ENCODE measurements around the gene TATDN2. TPM values are rescaled to one million over a fixed set of nuclear protein-coding genes. Genes with fewer than 3 reads are reported as not detected.
"Not testable (repeated sequence)": the region's sequence is repeated elsewhere in the genome, so short reads cannot be mapped to it uniquely, and the experiment has no call there.

The TATDN2 gene
- total RNA-seq, 2 donors from 2014 or later, result 9.8 to 14.3 TPM

DNA sequence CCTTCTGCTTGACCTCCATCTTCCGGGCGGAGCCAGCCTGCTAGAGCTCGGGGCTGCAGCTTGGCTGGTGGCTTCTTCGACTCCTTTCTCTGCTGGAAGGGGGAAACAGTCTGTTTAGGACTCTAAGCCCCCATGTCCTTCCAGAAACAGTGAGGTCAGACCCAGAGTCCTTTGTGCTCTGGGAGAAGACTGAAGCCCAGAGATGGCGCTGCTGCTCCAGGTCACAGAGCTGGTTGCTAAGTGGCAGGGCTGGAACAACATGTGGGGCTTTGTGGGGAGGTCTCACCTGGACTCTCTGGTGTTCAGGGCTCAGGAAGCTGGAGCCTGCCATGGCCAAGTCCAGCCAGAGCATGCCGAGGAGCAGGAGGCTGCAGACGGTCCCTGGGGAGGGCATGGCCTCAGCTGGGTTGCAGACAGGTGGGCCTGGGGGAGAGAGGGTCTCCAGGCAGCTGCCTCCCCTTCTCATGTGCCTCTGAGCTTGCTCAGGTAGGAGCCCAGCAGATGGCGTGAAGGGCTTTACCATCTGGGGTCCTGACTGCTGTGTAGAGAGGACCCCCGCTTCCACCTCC is 41.6 kb downstream of the TATDN2 start:
- Histone ChIP-seq H3K27ac (no peak overlapping the region), H3K4me1 (peaks cover 0 to 7% of the 10 kb centered on the region in 2 donors), H3K9me3 (no peaks in the 10 kb centered on the region), H3K36me3 (peaks cover 19% of the 10 kb centered on the region), H3K4me3 (no peak overlapping the region), H3K27me3 (no peaks in the 10 kb centered on the region)
- TF ChIP-seq, protein P1, sequence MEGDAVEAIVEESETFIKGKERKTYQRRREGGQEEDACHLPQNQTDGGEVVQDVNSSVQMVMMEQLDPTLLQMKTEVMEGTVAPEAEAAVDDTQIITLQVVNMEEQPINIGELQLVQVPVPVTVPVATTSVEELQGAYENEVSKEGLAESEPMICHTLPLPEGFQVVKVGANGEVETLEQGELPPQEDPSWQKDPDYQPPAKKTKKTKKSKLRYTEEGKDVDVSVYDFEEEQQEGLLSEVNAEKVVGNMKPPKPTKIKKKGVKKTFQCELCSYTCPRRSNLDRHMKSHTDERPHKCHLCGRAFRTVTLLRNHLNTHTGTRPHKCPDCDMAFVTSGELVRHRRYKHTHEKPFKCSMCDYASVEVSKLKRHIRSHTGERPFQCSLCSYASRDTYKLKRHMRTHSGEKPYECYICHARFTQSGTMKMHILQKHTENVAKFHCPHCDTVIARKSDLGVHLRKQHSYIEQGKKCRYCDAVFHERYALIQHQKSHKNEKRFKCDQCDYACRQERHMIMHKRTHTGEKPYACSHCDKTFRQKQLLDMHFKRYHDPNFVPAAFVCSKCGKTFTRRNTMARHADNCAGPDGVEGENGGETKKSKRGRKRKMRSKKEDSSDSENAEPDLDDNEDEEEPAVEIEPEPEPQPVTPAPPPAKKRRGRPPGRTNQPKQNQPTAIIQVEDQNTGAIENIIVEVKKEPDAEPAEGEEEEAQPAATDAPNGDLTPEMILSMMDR (IDR thresholded peaks at IDR 0.05), result no peak
- no peak for DNase-seq (ENCODE audit: low spot score)

GRCh38 chr3:10290481-10291176 is 42.4 kb downstream of the TATDN2 start:
- TF ChIP-seq, protein P1 (IDR thresholded peaks at IDR 0.05), result no peak
- peaks cover 18% of the 10 kb centered on the region for H3K36me3 ChIP-seq
- no peaks in the 10 kb centered on the region for H3K27me3 ChIP-seq
- no peak for DNase-seq (ENCODE audit: low spot score)
- H3K27ac ChIP-seq, result no peak overlapping the region
- H3K4me1 ChIP-seq, result peaks cover 0 to 7% of the 10 kb centered on the region in 2 donors
- H3K4me3 ChIP-seq, result no peak overlapping the region
- H3K9me3 ChIP-seq, result no peaks in the 10 kb centered on the region

DNA sequence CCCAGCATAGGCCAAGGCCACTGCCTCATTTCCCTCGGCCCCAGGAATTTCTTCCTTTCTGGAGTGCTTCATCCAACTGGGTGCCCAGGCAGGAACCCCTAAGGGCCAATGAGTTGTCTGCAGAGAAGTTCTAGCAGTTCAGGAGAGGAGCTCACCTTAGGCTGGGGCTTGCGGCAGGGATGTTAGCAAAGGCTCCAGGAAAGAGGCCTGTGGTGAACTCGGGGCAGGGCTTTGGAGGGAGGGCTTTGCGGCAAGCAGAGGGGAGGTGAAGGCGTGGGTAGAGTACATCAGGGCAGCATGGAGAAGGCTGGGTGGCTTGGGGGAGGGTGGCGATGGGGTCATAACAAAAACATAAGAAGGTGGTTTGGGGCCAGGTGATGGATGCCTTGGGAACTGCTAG is 43.4 kb downstream of the TATDN2 start:
- peaks cover 17% of the 10 kb centered on the region for H3K36me3 ChIP-seq
- no peak for DNase-seq (ENCODE audit: low spot score)

DNA sequence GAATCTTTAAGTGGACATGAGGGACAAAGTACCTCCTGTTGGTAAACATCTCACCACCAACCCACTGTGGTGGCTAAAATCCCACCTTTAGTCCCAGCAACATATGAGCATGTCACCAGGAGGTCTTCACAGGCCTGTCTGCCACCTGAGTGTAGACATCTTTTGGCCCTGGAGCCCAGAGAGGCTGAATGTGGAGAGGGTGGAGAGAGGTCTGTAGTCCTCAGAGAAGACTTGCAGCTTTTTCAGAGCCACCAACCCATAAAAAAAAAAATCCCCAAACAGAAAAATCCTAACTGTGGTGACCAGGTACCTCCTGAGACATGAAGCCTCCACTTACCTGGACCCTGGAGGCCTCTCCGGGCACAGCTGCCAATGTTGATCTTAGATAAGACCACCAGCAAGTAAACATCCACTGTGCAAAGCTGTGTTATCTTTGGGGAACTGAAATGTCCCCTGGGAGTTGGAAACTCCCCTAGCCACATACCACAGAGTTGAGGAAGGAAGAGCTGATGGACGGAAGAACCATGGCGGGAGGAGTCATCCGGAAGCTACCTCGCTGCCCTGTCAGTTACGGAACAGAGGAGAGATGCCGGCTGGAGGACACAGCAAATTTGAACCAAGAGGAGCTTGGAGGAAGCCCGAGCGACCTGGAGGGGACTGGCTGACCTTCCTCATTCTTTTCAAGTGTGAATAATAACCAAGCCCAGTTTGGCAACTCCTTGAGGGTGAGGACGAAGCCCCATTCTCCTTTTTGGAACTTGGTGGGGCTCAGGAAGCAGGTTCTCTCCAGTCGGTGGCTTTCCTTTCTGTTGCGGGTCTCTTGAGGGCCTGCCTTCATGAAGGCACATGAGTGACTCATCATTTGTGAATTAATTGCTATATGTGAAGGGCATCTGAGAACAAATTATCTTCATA is 44.5 kb downstream of the TATDN2 start, which contains the start of gene GHRL:
TSS of gene GHRL (minus strand) at position 443 of the 915 bp plus-strand sequence. CDS start 2,767 bp downstream, outside the sequence.
- no peaks in the 10 kb centered on the region for H3K27me3 ChIP-seq
- no peak within 1 kb of the TSS for H3K27ac ChIP-seq
- TF ChIP-seq, protein P1 (IDR thresholded peaks at IDR 0.05), result no peak
- DNase-seq (ENCODE audit: low spot score), result no peak
- no peaks in the 10 kb centered on the region for H3K9me3 ChIP-seq
- H3K4me3 ChIP-seq, result no peak within 1 kb of the TSS
- peaks cover 0 to 7% of the 10 kb centered on the region in 2 donors for H3K4me1 ChIP-seq
- peaks cover 23% of the 10 kb centered on the region for H3K36me3 ChIP-seq

More for the DNA sequence above, 43.4 kb downstream of the TATDN2 start:
- Histone ChIP-seq H3K9me3 (no peaks in the 10 kb centered on the region), H3K4me1 (peaks cover 0 to 7% of the 10 kb centered on the region in 2 donors), H3K27me3 (no peaks in the 10 kb centered on the region), H3K4me3 (no peak overlapping the region), H3K27ac (no peak overlapping the region)
- TF ChIP-seq, protein P1 (IDR thresholded peaks at IDR 0.05), result no peak

GRCh38 chr3:10294030-10294586 is 45.8 kb downstream of the TATDN2 start:
- H3K9me3 ChIP-seq, result no peaks in the 10 kb centered on the region
- no peak overlapping the region for H3K27ac ChIP-seq
- H3K4me1 ChIP-seq, result peaks cover 0 to 7% of the 10 kb centered on the region in 2 donors
- peaks cover 15% of the 10 kb centered on the region for H3K36me3 ChIP-seq
- TF ChIP-seq, protein P1 (IDR thresholded peaks at IDR 0.05), result no peak
- H3K4me3 ChIP-seq, result no peak overlapping the region
- no peaks in the 10 kb centered on the region for H3K27me3 ChIP-seq
- no peak for DNase-seq (ENCODE audit: low spot score)

GRCh38 chr3:10298064-10298463 is 49.8 kb downstream of the TATDN2 start:
- H3K36me3 ChIP-seq, result peaks cover 52% of the 10 kb centered on the region
- not testable (repeated sequence) for DNase-seq (ENCODE audit: low spot score); H3K4me3 ChIP-seq; H3K27ac ChIP-seq; H3K4me1 ChIP-seq; H3K9me3 ChIP-seq; H3K27me3 ChIP-seq
